GM18526 (cell line): ENCODE results near the gene TTYH3.

Source experiments
- POLR2A ChIP-seq: IDR thresholded peaks from 3 replicates; pipeline ENCODE4 v1.6.1; 2011; ENCODE audit not compliant: insufficient read length; ENCODE audit errors: extremely low read depth

TTYH3 gene

DNA sequence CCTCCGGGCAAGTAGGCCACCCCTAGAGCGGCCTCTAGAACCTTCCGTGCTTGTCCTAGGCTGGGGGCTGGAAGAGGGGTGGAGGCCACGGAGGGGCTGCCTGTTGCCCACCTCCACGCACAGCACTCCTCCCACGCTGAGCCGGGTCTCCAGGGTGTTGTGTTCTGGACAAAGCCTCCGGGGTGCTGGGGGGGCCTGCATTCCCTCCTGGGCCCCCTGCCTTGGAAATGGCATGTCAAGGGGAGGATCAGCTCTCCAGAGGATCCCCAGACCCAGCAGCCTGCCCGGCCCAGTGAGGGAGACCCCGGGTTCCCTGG is 8.1 kb upstream of the TTYH3 start:
- TF ChIP-seq POLR2A: no peak

DNA sequence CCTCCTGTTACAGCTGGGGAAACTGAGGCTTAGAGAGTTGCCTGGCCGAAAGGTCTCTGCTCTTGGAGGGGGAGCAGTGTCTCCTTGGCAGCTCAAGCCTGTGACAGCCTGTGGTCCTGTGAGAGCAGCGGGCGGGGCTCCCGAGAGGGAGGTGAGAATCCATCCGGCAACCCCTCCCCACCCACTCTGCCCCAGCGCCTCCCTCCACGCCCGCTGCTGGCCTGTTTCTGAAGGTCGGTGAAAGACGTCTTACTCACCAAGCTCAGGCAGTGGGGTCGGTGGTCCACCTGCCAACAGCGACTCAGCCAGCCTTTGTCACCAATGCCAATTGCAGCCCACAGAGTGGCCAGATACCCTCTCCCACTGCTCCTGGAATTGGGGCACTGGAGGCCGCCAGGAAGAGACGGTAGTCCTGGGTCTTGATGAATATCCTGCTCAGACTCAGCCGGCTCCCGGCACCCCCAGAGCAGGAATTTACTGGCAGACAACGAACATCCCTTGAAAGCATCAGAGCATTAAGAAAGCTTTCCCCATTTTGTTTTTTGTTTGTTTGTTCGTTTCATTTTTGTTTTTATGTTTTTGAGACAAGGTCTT is 7.4 kb upstream of the TTYH3 start:
- TF ChIP-seq POLR2A: no peak

DNA sequence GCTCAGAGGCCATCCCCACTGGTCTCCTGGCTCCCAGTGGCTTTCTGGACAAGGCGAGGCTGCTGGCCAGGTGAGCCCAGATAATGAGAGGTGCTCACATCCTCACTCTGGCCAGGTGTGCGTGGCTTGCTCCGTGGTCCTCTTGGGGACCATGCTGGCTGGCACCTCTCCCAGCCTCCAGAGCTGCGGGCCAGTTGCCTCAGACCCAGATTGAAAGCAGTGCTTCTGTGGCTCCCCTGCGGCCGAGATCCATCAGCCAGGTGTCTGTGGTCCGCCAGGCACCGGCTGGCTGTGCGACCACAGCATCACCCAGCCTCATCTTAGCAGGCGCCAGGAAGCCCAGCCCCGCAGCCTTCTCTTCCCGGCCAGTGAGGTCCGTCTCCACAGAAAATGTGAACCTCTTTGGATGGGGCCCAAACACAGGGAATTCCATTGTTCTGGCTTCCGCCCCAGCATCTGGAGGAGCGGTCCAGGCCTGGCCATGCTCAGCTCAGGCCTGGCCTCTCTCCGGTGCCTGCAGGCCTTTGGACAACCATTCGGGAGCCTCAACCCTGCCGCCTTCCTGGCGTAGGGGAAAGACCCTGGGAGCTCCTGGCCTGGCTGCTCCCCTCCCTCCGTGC is 5.2 kb upstream of the TTYH3 start:
- no peak for TF ChIP-seq POLR2A

DNA sequence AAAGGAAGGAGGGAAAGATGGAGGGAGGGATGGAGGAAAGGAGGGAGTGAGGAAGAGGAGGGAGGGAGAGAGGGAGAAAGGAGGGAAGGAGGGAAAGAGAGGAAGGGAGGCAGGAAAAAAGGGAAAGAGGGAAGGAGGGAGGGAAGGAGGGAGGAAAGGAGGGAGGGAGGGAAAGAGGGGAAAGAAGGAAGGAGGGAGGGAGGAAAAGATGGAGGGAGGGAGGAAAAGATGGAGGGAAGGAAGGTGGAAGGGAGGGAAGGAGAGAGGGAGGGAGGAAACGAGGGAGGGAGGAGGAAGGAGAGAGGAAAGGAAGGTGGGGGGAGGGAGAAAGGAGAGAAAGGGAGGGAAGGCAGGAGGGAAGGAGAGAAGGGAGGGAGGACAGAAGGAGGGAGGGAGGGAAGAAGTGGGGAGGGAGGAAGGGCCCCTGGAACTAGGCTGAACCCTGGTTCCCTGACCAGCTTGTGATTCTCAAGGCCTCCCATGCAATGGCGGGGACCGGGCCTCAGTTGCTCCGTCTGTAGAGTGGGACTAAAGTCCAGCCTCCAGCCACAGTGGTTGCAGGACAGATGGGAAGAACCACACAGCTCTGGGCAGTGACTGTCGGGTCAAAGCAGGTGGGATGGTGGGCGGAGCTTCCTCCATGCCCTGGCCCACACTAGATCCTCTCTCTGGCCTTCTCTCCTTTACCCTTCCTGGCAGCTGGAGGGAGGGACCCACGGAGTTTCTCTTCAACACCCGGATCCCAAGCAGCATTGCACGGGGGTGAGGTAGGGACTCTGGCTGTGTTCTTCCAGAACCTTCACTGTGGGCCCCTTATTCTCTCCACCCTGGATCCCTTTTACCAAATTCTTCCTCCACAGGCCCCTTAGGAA is 4.3 kb upstream of the TTYH3 start:
- TF ChIP-seq POLR2A: no peak

DNA sequence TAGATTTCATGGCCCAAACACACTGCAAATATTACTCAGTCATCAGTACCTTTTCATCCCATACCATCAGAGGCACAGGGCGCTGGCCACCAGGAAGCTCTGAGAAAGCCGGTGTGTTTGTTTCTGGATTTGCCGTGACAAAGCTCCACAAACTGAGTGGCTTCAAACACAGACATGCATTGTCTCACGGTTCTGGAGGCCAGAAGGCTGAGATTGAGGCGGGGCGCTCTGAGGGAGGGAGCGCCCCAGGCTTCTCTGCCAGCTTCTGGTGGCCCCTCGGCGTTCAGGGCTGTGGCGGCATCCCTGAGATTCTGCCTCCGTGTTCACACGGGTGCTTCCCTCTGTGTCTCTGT is 3.7 kb upstream of the TTYH3 start:
- TF ChIP-seq POLR2A: no peak

DNA sequence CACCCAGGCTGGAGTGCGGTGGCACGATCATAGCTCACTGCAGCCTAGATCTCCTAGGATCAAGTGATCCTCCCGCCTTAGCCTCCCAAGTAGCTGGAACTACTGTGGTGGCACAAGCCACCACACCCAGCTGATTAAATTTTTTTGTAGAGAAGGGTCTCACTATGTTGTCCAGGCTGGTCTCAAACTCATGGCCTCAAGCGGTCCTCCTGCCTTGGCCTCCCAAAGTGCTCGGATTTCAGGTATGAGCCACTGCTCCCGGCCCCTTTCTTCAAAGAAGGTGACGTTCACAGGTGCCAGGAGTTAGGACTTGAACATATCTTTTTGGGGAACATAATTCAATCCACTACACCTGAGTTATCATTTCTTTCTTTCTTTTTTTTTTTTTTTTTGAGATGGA is 2.9 kb upstream of the TTYH3 start:
- TF ChIP-seq POLR2A: no peak

DNA sequence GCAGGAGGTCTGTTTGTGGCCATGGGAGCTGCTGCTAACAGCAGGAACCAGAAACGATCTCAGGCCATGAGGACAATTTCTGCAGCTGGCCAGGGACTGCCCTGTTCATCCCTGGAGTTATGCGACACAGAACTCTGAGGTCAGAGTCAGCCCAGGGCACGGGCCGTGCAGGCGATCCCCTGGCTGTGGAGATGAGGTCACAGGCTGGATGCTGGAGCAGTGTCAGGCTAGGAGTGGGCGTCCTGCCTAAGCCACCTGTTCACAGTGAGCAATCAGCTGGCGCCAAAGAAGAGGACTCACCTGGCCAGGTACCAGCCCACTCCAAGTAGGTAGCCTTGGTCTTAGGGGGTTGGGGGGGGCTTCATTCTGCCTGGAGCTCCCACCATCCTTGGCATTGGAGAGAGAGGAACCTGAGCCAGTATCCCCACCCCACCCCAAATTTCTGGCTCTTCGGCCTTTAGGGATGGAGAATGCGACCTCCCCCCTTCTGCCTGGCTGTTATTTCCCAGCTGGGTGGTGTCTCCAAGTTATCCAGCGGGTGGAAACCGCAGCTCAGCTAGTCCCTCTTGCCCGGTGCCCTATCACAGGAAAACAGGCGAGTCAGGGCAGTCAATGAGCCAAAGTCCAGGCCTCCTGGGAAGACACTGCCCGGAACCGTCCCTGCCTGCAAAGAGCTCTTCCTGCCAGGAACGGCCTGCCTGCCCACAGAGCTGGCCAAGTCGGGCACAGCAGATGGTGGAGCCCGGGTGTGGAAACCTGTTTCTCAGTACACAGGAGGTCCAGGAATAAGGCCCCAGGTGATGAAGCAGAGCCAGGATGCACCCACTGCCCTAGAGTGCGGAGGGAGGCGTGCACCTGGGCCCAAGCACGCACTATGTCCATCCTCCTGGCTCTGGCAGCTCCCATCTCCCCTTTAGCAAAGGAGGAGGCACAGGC is 1.8 kb upstream of the TTYH3 start:
- no peak for TF ChIP-seq POLR2A

DNA sequence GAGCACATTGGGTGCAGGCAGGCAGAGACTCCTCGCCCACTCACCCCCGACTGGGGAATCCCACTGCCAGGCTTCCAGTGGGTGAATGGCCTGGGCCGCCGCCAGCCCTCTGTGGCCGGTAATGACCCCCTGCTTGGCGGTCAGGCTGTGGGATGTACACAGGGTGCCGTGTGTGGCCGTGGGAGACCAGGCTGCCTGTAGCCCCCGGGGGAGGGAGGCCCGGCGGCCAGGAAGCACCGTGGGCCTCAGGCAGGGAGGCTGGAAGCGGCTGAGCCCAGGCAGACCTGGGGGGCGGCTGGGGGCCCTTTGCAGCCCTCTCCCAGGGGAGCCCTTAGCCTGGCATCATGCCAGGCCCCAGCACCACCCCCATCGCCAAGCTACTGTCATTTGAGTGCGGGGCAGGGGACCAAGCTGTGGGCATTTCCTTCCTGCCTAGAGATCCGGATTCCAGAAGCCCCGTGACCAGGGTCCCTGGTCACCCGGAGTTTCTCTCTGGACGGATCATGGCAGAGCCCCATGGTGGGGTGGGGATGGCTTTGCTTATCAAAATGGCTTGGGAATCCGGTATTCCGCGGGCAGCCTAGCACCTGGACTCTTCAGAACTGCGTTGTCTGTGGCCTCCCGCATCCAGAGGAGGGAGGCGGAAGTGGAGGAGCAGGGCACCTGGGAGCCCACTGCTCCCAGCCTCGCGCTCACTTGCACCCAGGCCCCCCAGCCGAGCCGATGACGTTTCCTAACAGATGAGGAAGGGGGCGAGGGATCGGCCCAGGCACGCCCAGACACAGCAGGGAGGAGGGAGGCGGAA is 1.1 kb downstream of the TTYH3 start:
- no peak for TF ChIP-seq POLR2A

DNA sequence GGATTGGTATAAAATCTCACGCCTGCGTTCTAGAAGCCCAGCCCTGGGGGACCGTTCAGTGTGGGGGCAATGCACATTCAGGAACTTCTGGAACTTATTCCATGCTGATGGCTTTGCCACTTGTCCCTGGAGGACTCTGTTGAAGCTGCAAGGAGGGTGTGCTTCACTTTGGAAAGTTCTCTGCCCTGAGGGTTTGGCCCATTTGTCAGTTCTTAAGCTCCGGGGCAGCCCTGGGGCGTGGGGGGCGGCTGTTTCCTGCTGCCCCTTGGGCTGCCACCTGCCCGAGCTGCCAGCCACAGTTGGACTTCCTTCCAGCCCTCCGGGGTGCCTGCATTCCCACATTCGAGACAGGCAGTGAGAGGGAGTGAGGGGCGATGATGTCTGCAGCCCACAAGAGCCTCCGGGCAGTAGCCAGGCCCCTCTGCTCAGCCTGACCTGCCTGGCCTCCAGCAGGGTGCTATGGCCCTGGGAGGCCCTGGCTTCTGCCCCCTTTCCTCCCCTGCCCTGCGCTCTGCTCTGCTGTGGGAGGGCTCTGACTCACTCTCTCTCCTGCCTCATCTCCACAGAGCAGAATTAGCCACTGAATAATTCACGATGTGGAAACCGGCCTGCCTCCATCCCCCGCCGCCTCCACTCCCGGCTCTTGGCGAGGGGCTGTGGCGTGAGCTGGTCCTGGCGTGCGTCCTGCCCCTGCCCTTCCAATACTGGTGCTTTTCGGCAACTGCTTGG is 1.9 kb downstream of the TTYH3 start:
- TF ChIP-seq POLR2A: peak; percentile 33

DNA sequence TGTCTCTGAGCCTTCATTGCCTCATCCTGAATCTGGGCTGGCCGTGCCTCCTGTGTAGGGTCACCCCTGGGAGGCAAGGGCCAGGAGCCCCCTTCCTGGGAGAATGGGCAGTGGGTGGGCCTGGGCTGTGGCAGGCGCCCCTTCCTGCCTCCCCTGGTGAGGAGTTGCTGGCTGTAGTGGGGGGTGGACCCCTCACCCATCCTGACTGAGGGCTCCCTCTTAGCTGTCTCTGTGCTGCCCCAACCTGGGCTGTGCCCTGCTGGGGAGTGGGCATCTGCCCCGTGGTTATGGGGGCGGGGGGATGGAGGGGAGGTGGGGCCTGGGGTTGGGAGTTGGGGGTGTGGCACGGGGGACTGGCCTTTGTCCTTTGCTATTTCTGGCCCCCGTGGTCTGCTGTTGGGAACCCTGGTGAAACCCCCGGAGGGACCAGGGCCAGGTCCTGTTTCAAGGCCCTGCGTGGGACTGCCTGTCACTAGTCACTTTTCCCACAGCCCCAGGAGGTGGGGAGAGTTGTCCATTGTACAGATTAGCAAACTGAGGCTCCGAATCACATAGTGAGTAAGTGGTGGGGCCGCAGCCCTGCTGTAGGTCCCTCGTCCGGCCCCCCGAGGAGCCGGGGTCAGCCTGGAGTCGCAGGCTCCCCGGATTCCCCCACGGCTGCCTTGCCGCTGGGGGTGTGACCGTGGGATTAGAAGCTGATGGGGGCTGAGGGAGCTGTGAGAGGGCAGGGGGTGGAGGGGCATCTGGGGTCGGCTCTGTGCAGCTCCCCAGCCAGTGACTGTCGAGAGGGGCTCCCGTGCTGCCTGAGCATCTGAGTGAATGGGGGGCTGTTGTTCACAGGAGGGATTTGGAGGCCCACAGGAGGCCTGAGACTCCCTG is 2.7 kb downstream of the TTYH3 start:
- no peak for TF ChIP-seq POLR2A

DNA sequence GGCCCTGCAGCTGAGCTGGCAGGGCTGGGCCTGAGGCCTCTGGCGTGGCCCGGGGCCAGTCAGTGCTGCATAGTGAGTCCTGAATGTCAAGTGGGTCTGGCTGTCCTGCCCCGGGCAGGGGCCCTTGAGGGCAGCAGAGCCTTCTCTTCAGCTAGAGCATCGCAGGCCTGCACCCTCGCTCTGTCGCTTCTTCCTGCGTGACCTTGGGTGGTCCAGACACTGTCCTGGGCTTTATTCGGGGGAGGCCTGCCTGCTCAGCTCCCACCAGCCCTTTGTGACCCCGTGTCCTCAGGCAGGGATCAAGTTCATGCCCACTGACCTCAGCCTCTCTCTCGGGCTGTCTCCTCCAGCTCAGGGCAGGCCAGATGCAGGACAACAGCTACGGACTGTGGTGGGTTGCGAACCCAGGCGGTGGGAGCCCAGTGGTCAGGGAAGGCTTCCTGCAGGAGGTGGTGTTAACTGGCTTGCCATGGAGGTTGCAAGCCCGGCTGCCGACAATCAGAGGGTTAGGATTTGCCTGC is 3.4 kb downstream of the TTYH3 start:
- no peak for TF ChIP-seq POLR2A

DNA sequence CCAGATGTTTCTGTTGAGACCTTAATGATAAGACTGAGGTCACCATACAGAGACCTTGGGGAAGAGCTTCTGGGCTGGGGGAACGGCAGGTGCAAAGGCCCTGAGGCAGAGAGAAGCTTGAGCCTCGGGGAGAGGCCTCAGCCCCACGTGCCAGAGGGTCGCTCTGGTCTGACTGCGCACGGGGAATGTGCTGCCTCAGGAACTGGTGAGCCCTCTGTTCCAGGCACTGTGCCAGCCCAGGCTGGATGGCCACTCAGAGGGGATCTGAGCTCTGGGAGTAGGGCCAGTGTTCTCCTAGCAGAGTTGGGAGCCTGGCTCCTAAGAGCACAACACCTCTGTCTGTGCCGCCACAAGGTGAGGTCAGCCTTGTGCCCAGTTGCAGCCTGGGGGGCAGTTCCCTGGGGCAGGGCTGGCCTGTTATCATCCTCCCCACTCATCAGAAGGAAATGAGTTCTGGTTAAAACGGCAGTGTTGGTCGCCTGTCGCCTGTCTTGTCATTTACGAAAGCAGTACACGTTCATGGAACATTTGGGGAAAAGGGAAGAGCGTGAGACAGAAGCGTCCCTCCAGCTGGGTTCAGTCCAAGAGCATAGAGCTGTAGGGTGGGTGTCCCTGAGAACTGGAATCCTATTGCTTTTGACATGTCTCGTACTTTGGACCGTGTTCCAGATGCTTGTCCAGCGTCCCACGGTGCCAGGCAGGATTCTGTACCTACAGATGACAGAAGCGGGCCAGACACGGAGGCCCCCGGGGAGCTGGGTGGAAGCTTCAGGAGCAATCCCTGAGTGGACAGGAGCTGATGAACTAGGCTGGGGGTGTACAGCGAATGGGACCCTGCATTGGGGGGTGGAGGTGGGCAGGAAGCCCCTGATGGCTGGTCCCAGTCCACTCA is 4.3 kb downstream of the TTYH3 start:
- TF ChIP-seq POLR2A: no peak
